Mesodermal cell (in vitro differentiated cells): ENCODE measurements around the gene LRRTM4.

Experiments used
- H3K27ac ChIP-seq: 2 replicates; pipeline ENCODE4 v1.7.0; 2013; ENCODE audit warnings: mild to moderate bottlenecking, low read depth, low read length, moderate library complexity; ENCODE audit not compliant: severe bottlenecking
- H3K36me3 ChIP-seq: 2 replicates; pipeline ENCODE4 v1.7.1; 2013; ENCODE audit warnings: mild to moderate bottlenecking, low read length, moderate library complexity; ENCODE audit not compliant: control insufficient read depth, insufficient read depth
- H3K4me1 ChIP-seq: one replicate; pipeline ENCODE4 v1.7.1; 2013; ENCODE audit warnings: mild to moderate bottlenecking, low read length; ENCODE audit not compliant: insufficient read depth, control insufficient read depth, poor library complexity, severe bottlenecking
- H3K4me3 ChIP-seq: 2 replicates; pipeline ENCODE4 v1.7.0; 2013; ENCODE audit warnings: low read length, control low read depth, mild to moderate bottlenecking; ENCODE audit not compliant: insufficient read depth, poor library complexity, severe bottlenecking; ENCODE audit errors: extremely low read depth
- H3K9me3 ChIP-seq: 2 replicates; pipeline ENCODE4 v1.7.1; 2013; ENCODE audit warnings: mild to moderate bottlenecking, low read length, moderate library complexity; ENCODE audit not compliant: control insufficient read depth
- WGBS, 2 experiments: methylation state at CpG; one replicate each; pipeline ENCODE4 v1.1.5; 2013; ENCODE audit warnings: missing lambda C conversion rate in 2 of 2; ENCODE audit not compliant: insufficient coverage in 2 of 2; 5-methylcytosine and 5-hydroxymethylcytosine counted together

LRRTM4 gene

GRCh38 chr2:77270433-77270832, 251.7 kb downstream of the LRRTM4 start:
- Histone ChIP-seq H3K36me3 (no peaks in the 10 kb centered on the region), H3K27ac (no peak overlapping the region), H3K4me3 (no peak overlapping the region), H3K4me1 (no peaks in the 10 kb centered on the region), H3K9me3 (no peaks in the 10 kb centered on the region)
- WGBS, 2 experiments: 80 to 90% methylated on average over 1 to 2 of the region's 3 CpGs

- 96 to 100% methylated on average over 2 of the region's 3 CpGs for WGBS, 2 experiments
- Histone ChIP-seq H3K4me1 (no peaks in the 10 kb centered on the region), H3K27ac (no peak overlapping the region)
Observed at GRCh38 chr2:77268626-77269025, 253.6 kb downstream of the LRRTM4 start.

GRCh38 chr2:77232909-77233425, 289.2 kb downstream of the LRRTM4 start:
- Histone ChIP-seq H3K9me3 (no peaks in the 10 kb centered on the region), H3K27ac (no peak overlapping the region), H3K4me1 (no peaks in the 10 kb centered on the region), H3K36me3 (no peaks in the 10 kb centered on the region), H3K4me3 (no peak overlapping the region)

More at GRCh38 chr2:77268626-77269025, 253.6 kb downstream of the LRRTM4 start:
- H3K9me3 ChIP-seq: no peaks in the 10 kb centered on the region
- H3K36me3 ChIP-seq: no peaks in the 10 kb centered on the region
- no peak overlapping the region for H3K4me3 ChIP-seq

- no peak overlapping the region for H3K4me3 ChIP-seq
- no peak overlapping the region for H3K27ac ChIP-seq
- no peaks in the 10 kb centered on the region for H3K4me1 ChIP-seq
- no peaks in the 10 kb centered on the region for H3K9me3 ChIP-seq
- 78 to 100% methylated on average over 1 of the region's 1 CpG for WGBS, 2 experiments
- no peaks in the 10 kb centered on the region for H3K36me3 ChIP-seq
Observed at GRCh38 chr2:77228391-77228790, 293.8 kb downstream of the LRRTM4 start.

GRCh38 chr2:77210725-77211124, 311.5 kb downstream of the LRRTM4 start:
- Histone ChIP-seq H3K4me3 (no peak overlapping the region), H3K9me3 (no peaks in the 10 kb centered on the region), H3K4me1 (no peaks in the 10 kb centered on the region), H3K27ac (no peak overlapping the region), H3K36me3 (no peaks in the 10 kb centered on the region)
- WGBS, 2 experiments: no CpG with 5 or more reads among the region's 3 CpGs

- Histone ChIP-seq H3K9me3 (no peaks in the 10 kb centered on the region), H3K36me3 (no peaks in the 10 kb centered on the region), H3K4me3 (no peak overlapping the region), H3K27ac (no peak overlapping the region), H3K4me1 (no peaks in the 10 kb centered on the region)
- WGBS, 2 experiments: no CpG with 5 or more reads among the region's 1 CpG
Observed at GRCh38 chr2:77207331-77207730, 314.8 kb downstream of the LRRTM4 start.

- WGBS, 2 experiments: 71 to 80% methylated on average over 1 of the region's 2 CpGs
- no peaks in the 10 kb centered on the region for H3K36me3 ChIP-seq
- H3K4me1 ChIP-seq: peaks cover 4% of the 10 kb centered on the region
- no peaks in the 10 kb centered on the region for H3K9me3 ChIP-seq
- no peak overlapping the region for H3K4me3 ChIP-seq
- H3K27ac ChIP-seq: no peak overlapping the region
Observed at GRCh38 chr2:77201755-77202154, 320.4 kb downstream of the LRRTM4 start.

- Histone ChIP-seq H3K4me3 (no peak overlapping the region), H3K36me3 (no peaks in the 10 kb centered on the region), H3K9me3 (no peaks in the 10 kb centered on the region), H3K4me1 (peaks cover 4% of the 10 kb centered on the region), H3K27ac (no peak overlapping the region)
Observed at GRCh38 chr2:77199411-77199810, 322.8 kb downstream of the LRRTM4 start.

- Histone ChIP-seq H3K9me3 (no peaks in the 10 kb centered on the region), H3K4me3 (no peak overlapping the region), H3K4me1 (no peaks in the 10 kb centered on the region), H3K36me3 (no peaks in the 10 kb centered on the region), H3K27ac (no peak overlapping the region)
- WGBS, 2 experiments: 77 to 100% methylated on average over 2 to 3 of the region's 4 CpGs
Observed at GRCh38 chr2:77193858-77194448, 328.2 kb downstream of the LRRTM4 start.

- Histone ChIP-seq H3K36me3 (no peaks in the 10 kb centered on the region), H3K4me1 (no peaks in the 10 kb centered on the region), H3K9me3 (no peaks in the 10 kb centered on the region), H3K27ac (no peak overlapping the region), H3K4me3 (no peak overlapping the region)
- WGBS, 2 experiments: 88 to 100% methylated on average over 1 to 3 of the region's 5 CpGs
Observed at GRCh38 chr2:77192811-77193289, 329.3 kb downstream of the LRRTM4 start.

GRCh38 chr2:77191665-77192064, 330.5 kb downstream of the LRRTM4 start:
- H3K4me1 ChIP-seq: no peaks in the 10 kb centered on the region
- no CpG with 5 or more reads among the region's 1 CpG for WGBS, 2 experiments
- H3K4me3 ChIP-seq: no peak overlapping the region
- no peaks in the 10 kb centered on the region for H3K9me3 ChIP-seq
- no peaks in the 10 kb centered on the region for H3K36me3 ChIP-seq
- no peak overlapping the region for H3K27ac ChIP-seq
